ENCODE data around the gene BRCC3.

GRCh38 chrX:155068165-155068564 is 3.1 kb upstream of the BRCC3 start:
- TF ChIP-seq CTCF (IDR thresholded peaks at IDR 0.05; ENCODE audit: low read depth, low read length, poor library complexity, severe bottlenecking), result no peak
- no peak for TF ChIP-seq EZH2phosphoT487 (IDR thresholded peaks at IDR 0.05; ENCODE audit: borderline replicate concordance, low read length)
